Mucosa of rectum (tissue), 2 donors: ENCODE results near the gene SURF1.

Source experiments
- H3K27ac ChIP-seq, 2 donors: one replicate each; pipeline ENCODE4 v1.7.0; 2013; ENCODE audit warnings: inconsistent platforms in 2 of 2, low read depth in 2 of 2, low read length in 2 of 2
- H3K27me3 ChIP-seq, 2 donors: one replicate each; pipeline ENCODE4 v1.7.0; 2013; ENCODE audit warnings: low read length in 2 of 2; ENCODE audit not compliant: control insufficient read depth in 2 of 2, insufficient read depth in 2 of 2
- H3K36me3 ChIP-seq, 2 donors: one replicate each; pipeline ENCODE4 v1.7.0; 2013; ENCODE audit warnings: low read length in 2 of 2; ENCODE audit not compliant: control insufficient read depth in 2 of 2, insufficient read depth in 2 of 2
- H3K4me1 ChIP-seq, 2 donors: one replicate each; pipeline ENCODE4 v1.7.0; 2013; ENCODE audit warnings: low read length in 2 of 2, mild to moderate bottlenecking in 1 of 2; ENCODE audit not compliant: control insufficient read depth in 2 of 2, insufficient read depth in 2 of 2
- H3K4me3 ChIP-seq, 2 donors: one replicate each; pipeline ENCODE4 v1.7.0; 2013; ENCODE audit warnings: low read length in 2 of 2
- H3K9ac ChIP-seq, 2 donors: one replicate each; pipeline ENCODE4 v1.7.0; 2013; ENCODE audit warnings: low read length in 2 of 2, low read depth in 1 of 2, mild to moderate bottlenecking in 1 of 2
- H3K9me3 ChIP-seq, 2 donors: one replicate each; pipeline ENCODE4 v1.7.0; 2013; ENCODE audit warnings: low read length in 2 of 2; ENCODE audit not compliant: control insufficient read depth in 2 of 2
- donor health status: healthy.
- donor health status: Normal muscosa, but diverticular disease.

SURF1 gene

DNA sequence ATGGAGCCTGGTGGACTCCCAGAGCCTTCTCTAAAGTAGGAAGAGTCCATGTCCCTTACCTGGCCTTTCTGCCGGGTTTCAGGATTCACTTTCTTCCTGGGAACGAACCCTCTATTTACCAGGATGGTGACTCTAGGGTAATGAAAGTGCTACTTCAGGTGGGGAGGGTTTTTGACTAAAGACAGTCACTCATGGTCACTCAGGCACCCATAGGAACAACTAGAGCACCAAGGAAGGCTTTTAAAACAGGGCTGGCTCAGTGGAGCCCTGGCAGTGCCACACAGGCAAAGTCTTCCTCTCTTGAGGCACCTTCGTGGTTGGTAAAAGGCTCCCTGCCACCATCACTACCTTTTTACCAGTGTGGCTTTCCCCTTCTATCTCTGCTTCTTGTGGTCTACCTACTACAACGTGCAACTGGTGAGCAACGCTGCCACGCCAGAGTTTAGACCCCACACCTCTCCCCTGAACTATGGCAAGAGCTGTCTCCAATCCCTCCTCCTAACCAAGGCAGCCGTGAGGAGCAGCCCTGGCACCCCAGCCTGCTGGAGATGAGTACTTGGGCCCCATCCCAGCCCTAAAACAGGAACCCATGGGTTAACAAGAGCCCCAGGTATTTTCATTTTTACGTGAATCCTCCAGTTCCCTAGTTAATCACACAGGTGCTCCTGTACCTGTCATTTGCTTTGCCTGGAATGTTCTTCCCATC is 3.5 kb downstream of the SURF1 start:
- no peak overlapping the region for H3K4me3 ChIP-seq
- H3K4me1 ChIP-seq: peaks cover 29 to 31% of the 10 kb centered on the region in 2 donors
- H3K36me3 ChIP-seq: peaks cover 45 to 52% of the 10 kb centered on the region in 2 donors

GRCh38 chr9:133351908-133352634 is 4.2 kb downstream of the SURF1 start:
- H3K27ac ChIP-seq: no peak overlapping the region
- H3K36me3 ChIP-seq: peaks cover 45 to 49% of the 10 kb centered on the region in 2 donors
- no peak overlapping the region for H3K4me3 ChIP-seq
- peaks cover 22 to 24% of the 10 kb centered on the region in 2 donors for H3K4me1 ChIP-seq
- no peaks in the 10 kb centered on the region for H3K27me3 ChIP-seq
- H3K9ac ChIP-seq: no peak overlapping the region
- H3K9me3 ChIP-seq: no peaks in the 10 kb centered on the region

More for the DNA sequence above, 3.5 kb downstream of the SURF1 start:
- H3K9ac ChIP-seq: no peak overlapping the region
- no peak overlapping the region for H3K27ac ChIP-seq
- H3K27me3 ChIP-seq: no peaks in the 10 kb centered on the region
- no peaks in the 10 kb centered on the region for H3K9me3 ChIP-seq

DNA sequence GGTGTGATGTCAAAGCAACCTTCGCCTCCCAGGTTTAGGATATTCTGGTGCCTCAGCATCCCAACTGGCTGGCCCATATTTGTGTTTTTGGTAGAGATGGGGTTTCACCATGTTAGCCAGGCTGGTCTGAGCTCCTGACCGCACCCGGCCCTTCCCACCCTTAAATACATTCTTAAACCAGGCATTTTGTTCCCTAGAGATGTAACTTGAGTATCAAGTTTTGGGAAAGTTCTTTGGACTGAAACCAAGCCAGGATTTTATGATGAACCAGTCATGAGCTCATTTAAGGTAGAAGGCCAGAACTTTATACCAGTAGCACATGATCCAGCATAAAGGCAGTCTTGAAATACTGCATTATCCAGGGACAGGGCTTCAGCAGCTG is 4.8 kb downstream of the SURF1 start:
- Histone ChIP-seq H3K4me3 (no peak overlapping the region), H3K27ac (no peak overlapping the region), H3K27me3 (no peaks in the 10 kb centered on the region), H3K4me1 (peaks cover 23 to 26% of the 10 kb centered on the region in 2 donors), H3K9ac (no peak overlapping the region), H3K9me3 (no peaks in the 10 kb centered on the region), H3K36me3 (peaks cover 45 to 49% of the 10 kb centered on the region in 2 donors)

- Histone ChIP-seq H3K4me3 (no peak overlapping the region), H3K4me1 (peaks cover 20% of the 10 kb centered on the region in 2 donors), H3K27ac (no peak overlapping the region), H3K36me3 (peaks cover 49 to 59% of the 10 kb centered on the region in 2 donors), H3K9me3 (no peaks in the 10 kb centered on the region), H3K9ac (no peak overlapping the region), H3K27me3 (no peaks in the 10 kb centered on the region)
Measured at GRCh38 chr9:133349965-133350616, 6.2 kb downstream of the SURF1 start.

DNA sequence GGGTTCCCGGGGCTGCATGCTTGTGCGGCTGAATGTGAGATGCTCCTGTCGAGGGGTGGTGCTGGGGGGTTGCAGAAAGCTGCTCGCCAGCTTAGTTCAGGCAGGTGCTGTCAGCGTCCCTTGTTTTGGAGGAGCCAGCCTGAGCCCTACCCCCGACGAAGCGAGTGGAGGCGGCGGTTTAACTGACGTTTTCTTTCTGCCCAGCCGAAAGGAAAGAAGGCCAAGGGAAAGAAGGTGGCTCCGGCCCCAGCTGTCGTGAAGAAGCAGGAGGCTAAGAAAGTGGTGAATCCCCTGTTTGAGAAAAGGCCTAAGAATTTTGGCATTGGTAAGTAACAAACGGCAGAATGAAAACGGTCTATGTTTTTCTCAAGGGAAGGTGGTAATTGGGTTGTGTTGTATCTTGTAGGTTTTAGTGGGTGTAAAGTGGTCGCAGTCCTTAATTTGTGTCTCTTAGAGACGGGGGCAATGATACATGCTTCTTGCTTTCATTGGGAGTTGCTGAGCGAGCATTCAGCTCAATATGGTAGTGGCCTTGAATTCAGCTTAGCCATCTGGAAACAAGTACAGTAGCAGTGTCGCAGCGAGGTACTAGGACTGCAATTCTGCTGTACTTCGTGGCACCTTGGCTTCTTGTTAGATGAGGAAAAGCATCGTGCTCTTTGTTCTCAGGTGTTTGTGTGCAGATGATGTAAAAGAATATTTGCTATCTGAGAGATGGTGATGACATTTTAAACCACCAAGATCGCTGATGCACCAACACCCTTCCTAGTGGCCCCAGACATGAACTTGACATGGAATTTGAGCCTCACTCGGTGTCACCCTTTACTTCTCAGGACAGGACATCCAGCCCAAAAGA is 7.3 kb downstream of the SURF1 start:
- H3K9ac ChIP-seq: peak overlapping the region; percentile 84 to 98
- H3K27me3 ChIP-seq: no peaks in the 10 kb centered on the region
- peaks cover 60 to 66% of the 10 kb centered on the region in 2 donors for H3K36me3 ChIP-seq
- peak overlapping the region; percentile 89 to 95 for H3K4me3 ChIP-seq
- H3K4me1 ChIP-seq: peaks cover 18 to 20% of the 10 kb centered on the region in 2 donors
- H3K9me3 ChIP-seq: no peaks in the 10 kb centered on the region
- peak overlapping the region; percentile 86 to 88 for H3K27ac ChIP-seq

DNA sequence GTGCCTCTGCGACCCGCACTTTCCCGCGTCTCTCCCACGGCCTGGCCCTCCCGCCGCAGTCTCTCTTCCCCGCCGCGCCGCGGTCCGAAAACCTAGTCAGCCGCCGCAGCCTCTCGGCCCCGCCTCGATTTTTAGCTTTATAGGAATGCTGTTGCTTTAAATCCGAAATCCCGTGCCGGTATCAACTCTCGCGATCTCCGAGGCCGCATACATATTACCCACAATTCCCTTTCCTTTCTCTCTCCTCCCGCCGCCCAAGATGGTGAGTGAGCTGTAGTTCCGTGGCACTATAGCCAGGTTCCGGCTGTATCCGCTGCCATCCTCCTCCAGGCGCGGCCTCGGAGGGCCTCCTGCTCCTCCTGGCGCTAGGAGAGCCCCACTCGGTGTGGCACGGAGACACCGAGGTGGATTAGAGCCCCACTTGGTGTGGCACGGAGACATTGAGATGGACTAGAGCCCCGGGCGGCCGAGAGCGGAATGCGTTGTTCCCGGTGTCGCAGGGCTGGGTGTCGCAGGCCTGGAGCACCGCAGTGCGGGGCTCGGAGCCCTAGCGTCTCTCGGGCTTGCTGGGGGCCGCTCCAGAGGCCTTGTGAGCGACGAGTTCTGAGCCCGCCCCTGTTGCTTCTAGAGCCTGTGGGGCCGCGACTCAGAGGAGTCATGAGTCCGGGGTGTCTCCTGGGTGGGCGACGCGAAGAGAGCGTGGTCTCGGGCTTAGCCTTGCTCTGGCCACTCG is 8.1 kb downstream of the SURF1 start, which contains the start of the genes MED22 and RPL7A:
MED22 (minus strand) TSS at position 147 of the 733 bp plus-strand sequence. CDS start 1,469 bp downstream, outside the sequence.
RPL7A (plus strand) TSS at position 234 of the 733 bp plus-strand sequence; CDS start at position 260, 26 bp downstream.
- H3K27me3 ChIP-seq: no peaks in the 10 kb centered on the region
- peak within 1 kb of the TSS; percentile 84 to 98 for H3K9ac ChIP-seq
- H3K27ac ChIP-seq: peak within 1 kb of the TSS; percentile 86 to 88
- H3K4me1 ChIP-seq: peaks cover 18 to 20% of the 10 kb centered on the region in 2 donors
- no peaks in the 10 kb centered on the region for H3K9me3 ChIP-seq
- H3K4me3 ChIP-seq: peak within 1 kb of the TSS; percentile 89 to 95
- H3K36me3 ChIP-seq: peaks cover 61 to 67% of the 10 kb centered on the region in 2 donors

GRCh38 chr9:133347515-133347984 is 8.7 kb downstream of the SURF1 start:
- Histone ChIP-seq H3K9ac (peak overlapping the region; percentile 84 to 98), H3K9me3 (no peaks in the 10 kb centered on the region), H3K27me3 (no peaks in the 10 kb centered on the region), H3K4me3 (peak overlapping the region; percentile 89 to 95), H3K27ac (peak overlapping the region; percentile 86 to 88), H3K4me1 (peaks cover 18 to 20% of the 10 kb centered on the region in 2 donors), H3K36me3 (peaks cover 60 to 67% of the 10 kb centered on the region in 2 donors)

DNA sequence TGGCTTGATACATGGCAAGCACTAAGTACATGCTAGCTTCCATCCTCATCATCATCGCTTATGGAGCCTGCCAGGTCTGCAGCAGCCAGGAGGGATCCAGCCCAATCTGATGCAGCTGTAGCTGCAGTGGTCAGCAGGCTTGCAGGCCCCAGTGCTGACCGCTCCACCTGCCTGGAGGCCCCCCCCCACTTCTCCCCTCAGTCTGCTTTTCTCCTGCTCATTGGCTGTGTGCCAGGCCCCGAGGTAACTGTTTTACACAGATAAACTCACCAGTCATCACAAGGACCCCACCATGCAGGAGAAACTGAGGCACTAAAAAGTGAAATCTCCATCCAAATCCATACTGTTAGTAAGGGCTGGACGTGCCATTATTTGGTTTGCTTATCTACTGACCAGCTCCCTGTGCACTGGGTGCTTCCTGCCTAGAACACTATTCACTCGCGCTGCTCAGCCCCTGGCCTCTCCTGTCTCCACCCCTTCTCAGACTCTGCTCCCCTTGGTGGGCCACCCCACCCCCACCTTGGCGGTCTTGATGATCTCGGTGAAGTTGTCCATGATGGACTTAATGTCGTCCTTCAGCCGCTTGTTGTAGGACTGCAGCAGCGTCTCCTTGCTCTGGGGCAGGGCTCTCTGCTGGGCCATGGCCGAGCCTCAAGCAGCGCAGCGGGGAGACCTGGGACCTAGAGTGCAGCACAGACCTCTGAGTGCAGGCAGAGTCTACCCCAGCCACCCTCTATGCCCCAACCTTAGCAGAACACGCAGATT is 10.1 kb downstream of the SURF1 start:
- Histone ChIP-seq H3K36me3 (peaks cover 48 to 61% of the 10 kb centered on the region in 2 donors), H3K9me3 (no peaks in the 10 kb centered on the region), H3K4me1 (peaks cover 18 to 26% of the 10 kb centered on the region in 2 donors), H3K27ac (peak overlapping the region in 1 of 2 donors; percentile 88), H3K9ac (peak overlapping the region; percentile 68 to 84), H3K4me3 (peak overlapping the region; percentile 89 to 95), H3K27me3 (no peaks in the 10 kb centered on the region)
